ENCODE measurements around the gene C10orf95. TPM values are rescaled to one million over a fixed set of nuclear protein-coding genes. Genes with fewer than 3 reads are reported as not detected.

C10orf95 gene
- total RNA-seq, 3 donors from 2014 or later (not counting 1 experiment from before 2014, with no cell fraction given) = 0.25 to 0.41 (median 0.35) TPM

- WGBS (ENCODE audit: insufficient coverage) = 1% methylated on average over 27 of the region's 30 CpGs
- no peaks in the 10 kb centered on the region for H3K27me3 ChIP-seq (ENCODE audit: control insufficient read depth, insufficient read depth, low read length)
- intact Hi-C loops (cut with micrococcal nuclease) = loop anchor here (1.0 kb wide), 3 partner anchors 12 to 297 kb away; partner anchors contain the start of genes CUEDC2 and NOLC1
- no peaks in the 10 kb centered on the region for H3K36me3 Mint-ChIP-seq
- no peaks in the 10 kb centered on the region for H3K9me3 ChIP-seq (ENCODE audit: control insufficient read depth, insufficient read depth, low read length)
- H3K27me3 Mint-ChIP-seq (ENCODE audit: low read depth in 2 of 2) = no peaks in the 10 kb centered on the region
- H3K4me1 Mint-ChIP-seq = peaks cover 20 to 23% of the 10 kb centered on the region in 2 donors
- peak overlapping the region; percentile 95 for H3K4me3 Mint-ChIP-seq
- peak overlapping the region; percentile 88 to 90 for H3K27ac Mint-ChIP-seq
- DNase-seq = peak; percentile 74 to 94
- no peak for TF ChIP-seq CTCF (IDR thresholded peaks at IDR 0.05)
- H3K27ac ChIP-seq (ENCODE audit: low read length) = peak overlapping the region; percentile 90
- H3K36me3 ChIP-seq (ENCODE audit: control insufficient read depth, insufficient read depth, low read length) = peaks cover 5% of the 10 kb centered on the region
- ATAC-seq = peak; percentile 70 to 75 (median 73)
- peak overlapping the region; percentile 95 for H3K4me3 ChIP-seq (ENCODE audit: low read length)
- H3K9me3 Mint-ChIP-seq = no peaks in the 10 kb centered on the region
- peaks cover 29% of the 10 kb centered on the region for H3K4me1 ChIP-seq (ENCODE audit: control insufficient read depth, insufficient read depth, low read length)
Observed at GRCh38 chr10:102449321-102450123, 1.8 kb downstream of the C10orf95 start.

GRCh38 chr10:102444851-102445250 lies 6.5 kb downstream of the C10orf95 start:
- Mint-ChIP-seq H3K4me3 (no peak overlapping the region), H3K36me3 (no peaks in the 10 kb centered on the region), H3K27ac (no peak overlapping the region), H3K27me3 (ENCODE audit: low read depth in 2 of 2) (no peaks in the 10 kb centered on the region), H3K9me3 (no peaks in the 10 kb centered on the region), H3K4me1 (peaks cover 8 to 9% of the 10 kb centered on the region in 2 donors)
- ATAC-seq (no peak), DNase-seq (no peak)
- no CpG with 5 or more reads among the region's 2 CpGs for WGBS (ENCODE audit: insufficient coverage)
- no peak for TF ChIP-seq CTCF (IDR thresholded peaks at IDR 0.05)
- Histone ChIP-seq H3K4me3 (ENCODE audit: low read length) (no peak overlapping the region), H3K27ac (ENCODE audit: low read length) (no peak overlapping the region), H3K27me3 (ENCODE audit: control insufficient read depth, insufficient read depth, low read length) (no peaks in the 10 kb centered on the region), H3K9me3 (ENCODE audit: control insufficient read depth, insufficient read depth, low read length) (no peaks in the 10 kb centered on the region), H3K4me1 (ENCODE audit: control insufficient read depth, insufficient read depth, low read length) (peaks cover 7% of the 10 kb centered on the region), H3K36me3 (ENCODE audit: control insufficient read depth, insufficient read depth, low read length) (no peaks in the 10 kb centered on the region)
- intact Hi-C loops (cut with micrococcal nuclease) = no loop called here

- no peak for ATAC-seq
- Mint-ChIP-seq H3K9me3 (no peaks in the 10 kb centered on the region), H3K27ac (peak overlapping the region in 1 of 2 donors; percentile 87), H3K27me3 (ENCODE audit: low read depth in 2 of 2) (no peaks in the 10 kb centered on the region), H3K4me1 (peaks cover 45 to 48% of the 10 kb centered on the region in 2 donors), H3K36me3 (no peaks in the 10 kb centered on the region), H3K4me3 (no peak overlapping the region)
- intact Hi-C loops (cut with micrococcal nuclease) = no loop called here
- DNase-seq = no peak
- no peaks in the 10 kb centered on the region for H3K27me3 ChIP-seq (ENCODE audit: control insufficient read depth, insufficient read depth, low read length)
- 82% methylated on average over 1 of the region's 1 CpG for WGBS (ENCODE audit: insufficient coverage)
- TF ChIP-seq CTCF (IDR thresholded peaks at IDR 0.05) = no peak
- H3K27ac ChIP-seq (ENCODE audit: low read length) = no peak overlapping the region
- H3K4me3 ChIP-seq (ENCODE audit: low read length) = no peak overlapping the region
- H3K9me3 ChIP-seq (ENCODE audit: control insufficient read depth, insufficient read depth, low read length) = no peaks in the 10 kb centered on the region
- H3K4me1 ChIP-seq (ENCODE audit: control insufficient read depth, insufficient read depth, low read length) = peaks cover 47% of the 10 kb centered on the region
- no peaks in the 10 kb centered on the region for H3K36me3 ChIP-seq (ENCODE audit: control insufficient read depth, insufficient read depth, low read length)
Observed at GRCh38 chr10:102438374-102438773, 13.0 kb downstream of the C10orf95 start.
